Sigmoid colon (tissue), 7 donors: Measurements from ENCODE around the gene FSD2. TPM values are rescaled to one million over a fixed set of nuclear protein-coding genes. Genes with fewer than 3 reads are reported as not detected.

Experiments
- DNase-seq: peaks from one replicate; pipeline ENCODE4 v3.0.0-alpha.2; 2019
- H3K27ac ChIP-seq, 4 donors: fragments of 200-600 bp; sonication (generic); one replicate each; pipeline ENCODE4 v1.5.1; 2016 to 2019; ENCODE audit warnings: mild to moderate bottlenecking in 1 of 4
- H3K27me3 ChIP-seq, 3 donors: fragments of 200-600 bp; sonication (generic); one replicate each; pipeline ENCODE4 v1.5.1; 2019; ENCODE audit warnings: mild to moderate bottlenecking in 1 of 3
- H3K36me3 ChIP-seq, 4 donors: fragments of 200-600 bp; sonication (generic); one replicate each; pipeline ENCODE4 v1.5.1; 2016 to 2019
- H3K4me1 ChIP-seq, 4 donors: fragments of 200-600 bp; sonication (generic); one replicate each; pipeline ENCODE4 v1.5.1; 2017 to 2019
- H3K4me3 ChIP-seq, 4 donors: fragments of 200-600 bp; sonication (generic); one replicate each; pipeline ENCODE4 v1.5.1; 2017 to 2019; ENCODE audit warnings: mild to moderate bottlenecking in 2 of 4, moderate library complexity in 1 of 4
- H3K9me3 ChIP-seq, 4 donors: fragments of 200-600 bp in 3 of 4; sonication (generic) in 3 of 4; one replicate each; pipeline versions ENCODE4 v1.5.1 to v1.6.1; 2013 to 2019
- CTCF ChIP-seq, 4 experiments: fragments of 450-650 bp in 3 of 4; fragments of 200-600 bp in 1 of 4; IDR thresholded peaks; one replicate each; pipeline ENCODE4 v1.5.1; 2016 to 2019; ENCODE audit warnings: antibody characterized with exemption in 4 of 4, mild to moderate bottlenecking in 3 of 4, moderate library complexity in 2 of 4
- EP300 ChIP-seq, 4 donors: sonication (generic); formaldehyde crosslinking; IDR thresholded peaks; one replicate each; pipeline ENCODE4 v1.6.1; 2017; ENCODE audit warnings: antibody characterized with exemption in 4 of 4
- POLR2A ChIP-seq, 2 donors: fragments of 450-650 bp; IDR thresholded peaks; one replicate each; pipeline ENCODE4 v1.6.1; 2016; ENCODE audit warnings: antibody characterized with exemption in 2 of 2, mild to moderate bottlenecking in 2 of 2, moderate library complexity in 2 of 2
- POLR2AphosphoS5 ChIP-seq, 4 donors: sonication (generic); formaldehyde crosslinking; IDR thresholded peaks; one replicate each; pipeline ENCODE4 v1.6.1; 2017; ENCODE audit warnings: antibody characterized with exemption in 4 of 4
- WGBS, 2 donors: extraction: QIAGEN DNeasy Blood & Tissue Kit; methylation state at CpG; one replicate each; pipeline ENCODE4 v1.1.7; 2013; 5-methylcytosine and 5-hydroxymethylcytosine counted together
- intact Hi-C: fragments of 100-400 bp; cut with DNase I; formaldehyde crosslinking; loops from one replicate; pipeline ENCODE4 v1.15.1; 2023
- polyA plus RNA-seq, 3 donors: library from polyadenylated mRNA; stranded (reverse); fragments of 200-250 nt; gene quantifications; one replicate each; pipeline ENCODE4 v1.2.3, GENCODE V29; 2013
- total RNA-seq, 4 donors: library from RNA; depleted of rRNA; stranded (reverse); fragments of >200 nt; gene quantifications; one replicate each; pipeline ENCODE4 v1.1.0, GENCODE V29; 2016
- donor health status: healthy with polysubstance abuse.
- donor health status: Bipolar disorder and iron deficiency.
- donor health status: healthy.

FSD2 gene
- total and polyA plus RNA-seq, 7 donors = not detected

- peak overlapping the region; percentile 83 to 92 (median 87) for H3K27ac ChIP-seq
- peaks cover 0 to 21% (median 20%) of the 10 kb centered on the region in 4 donors for H3K4me1 ChIP-seq
- H3K4me3 ChIP-seq = peak overlapping the region; percentile 63 to 78 (median 66)
- peak; percentile 96 for DNase-seq
- intact Hi-C loops = loop anchor here (2.0 to 10.0 kb wide), 4 partner anchors 59 to 237 kb away; partner anchors contain the start of genes CPEB1, RAMAC and WHAMM
- WGBS, 2 donors = 0 to 1% methylated on average over 47 of the region's 47 CpGs
- H3K27me3 ChIP-seq = no peaks in the 10 kb centered on the region
- TF ChIP-seq CTCF (IDR thresholded peaks at IDR 0.05) (no peak), EP300 (IDR thresholded peaks at IDR 0.05) (peak in 1 of 4 donors; percentile 63), POLR2AphosphoS5 (IDR thresholded peaks at IDR 0.05) (peak; percentile 84 to 96 (median 89)), POLR2A (IDR thresholded peaks at IDR 0.05) (peak; percentile 61 to 66)
- H3K36me3 ChIP-seq = peaks cover 0 to 31% (median 10%) of the 10 kb centered on the region in 4 donors
- H3K9me3 ChIP-seq = no peaks in the 10 kb centered on the region
Observed at GRCh38 chr15:82749951-82750830, 55.7 kb downstream of the FSD2 start.

GRCh38 chr15:82748315-82748714 lies 57.6 kb downstream of the FSD2 start:
- Histone ChIP-seq H3K9me3 (no peaks in the 10 kb centered on the region), H3K27me3 (no peaks in the 10 kb centered on the region), H3K27ac (no peak overlapping the region), H3K4me1 (peaks cover 0 to 21% (median 20%) of the 10 kb centered on the region in 4 donors), H3K4me3 (no peak overlapping the region), H3K36me3 (peaks cover 0 to 15% (median 0%) of the 10 kb centered on the region in 4 donors)
- intact Hi-C loops = no loop called here
- no peak for DNase-seq
- TF ChIP-seq POLR2A (IDR thresholded peaks at IDR 0.05) (no peak), EP300 (IDR thresholded peaks at IDR 0.05) (no peak), CTCF (IDR thresholded peaks at IDR 0.05) (no peak), POLR2AphosphoS5 (IDR thresholded peaks at IDR 0.05) (no peak)

DNA sequence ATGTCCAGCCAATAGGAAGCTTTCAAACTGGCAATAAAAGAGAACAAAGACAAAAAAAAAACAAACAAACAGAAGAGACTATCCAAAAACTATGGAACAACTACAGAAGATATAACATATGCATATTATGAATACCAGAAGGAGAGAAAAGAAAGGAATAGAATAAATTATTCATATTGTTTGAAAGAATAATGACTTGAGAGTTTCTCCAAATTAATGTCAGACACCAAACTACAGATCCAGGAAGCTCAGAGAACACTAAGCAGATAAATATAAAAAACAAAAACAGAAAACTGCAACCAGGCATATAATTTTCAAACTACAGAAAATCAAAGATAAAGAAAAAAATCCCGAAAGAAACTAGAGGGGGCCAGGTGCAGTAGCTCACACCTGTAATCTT lies 62.1 kb downstream of the FSD2 start:
- DNase-seq = no peak
- WGBS, 2 donors = 94 to 98% methylated on average over 1 of the region's 1 CpG
- Histone ChIP-seq H3K36me3 (no peaks in the 10 kb centered on the region), H3K27me3 (no peaks in the 10 kb centered on the region), H3K27ac (no peak overlapping the region), H3K4me1 (no peaks in the 10 kb centered on the region), H3K9me3 (no peaks in the 10 kb centered on the region), H3K4me3 (no peak overlapping the region)
- intact Hi-C loops = no loop called here
- TF ChIP-seq CTCF (IDR thresholded peaks at IDR 0.05) (no peak), POLR2A (IDR thresholded peaks at IDR 0.05) (no peak), POLR2AphosphoS5 (IDR thresholded peaks at IDR 0.05) (no peak), EP300 (IDR thresholded peaks at IDR 0.05) (no peak)

DNA sequence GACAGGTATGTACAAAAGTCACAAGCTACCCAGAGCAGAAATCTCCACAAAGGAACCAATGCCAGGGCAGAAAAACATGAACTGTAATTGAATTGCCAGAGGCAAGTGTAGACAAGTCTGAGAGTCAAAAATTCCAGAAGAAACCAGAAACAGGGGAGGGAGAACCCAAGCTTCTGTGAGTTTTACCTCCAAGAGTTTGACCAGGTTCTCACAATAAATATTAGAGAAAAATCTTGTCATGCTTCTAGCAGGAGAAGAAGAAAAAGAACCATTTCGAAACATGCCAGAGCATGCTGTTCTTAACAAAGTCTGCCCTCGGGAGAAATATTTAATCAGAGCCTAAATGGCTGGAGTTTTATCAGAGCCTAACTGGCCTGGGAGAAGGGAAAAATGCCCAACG lies 63.7 kb downstream of the FSD2 start:
- Histone ChIP-seq H3K9me3 (no peaks in the 10 kb centered on the region), H3K27ac (no peak overlapping the region), H3K27me3 (no peaks in the 10 kb centered on the region), H3K36me3 (peaks cover 0 to 3% (median 0%) of the 10 kb centered on the region in 4 donors), H3K4me3 (no peak overlapping the region), H3K4me1 (no peaks in the 10 kb centered on the region)
- intact Hi-C loops = no loop called here
- 92 to 95% methylated on average over 3 of the region's 3 CpGs for WGBS, 2 donors
- TF ChIP-seq CTCF (IDR thresholded peaks at IDR 0.05) (no peak), EP300 (IDR thresholded peaks at IDR 0.05) (no peak), POLR2A (IDR thresholded peaks at IDR 0.05) (no peak), POLR2AphosphoS5 (IDR thresholded peaks at IDR 0.05) (no peak)
- no peak for DNase-seq
